HepG2 (cell line): ENCODE measurements around the gene AGRN. TPM values are rescaled to one million over a fixed set of nuclear protein-coding genes. Genes with fewer than 3 reads are reported as not detected.
A peak's percentile ranks its signal among the peaks of the same experiment; 100 is the strongest.

Source experiments
- ARNTL ChIP-seq: sonication (generic); formaldehyde crosslinking; IDR thresholded peaks from 2 replicates; pipeline ENCODE4 v1.4.0; 2020; ENCODE audit warnings: mild to moderate bottlenecking, missing genetic modification reagents
- CENPT ChIP-seq: sonication (generic); formaldehyde crosslinking; IDR thresholded peaks from 2 replicates; pipeline ENCODE4 v1.8.0; 2022; ENCODE audit warnings: low read depth, mild to moderate bottlenecking, moderate library complexity, missing genetic modification reagents
- FLYWCH1 ChIP-seq: sonication (generic); formaldehyde crosslinking; IDR thresholded peaks from 2 replicates; pipeline ENCODE4 v1.8.1; 2023; ENCODE audit warnings: mild to moderate bottlenecking, missing genetic modification reagents
- GABPB1 ChIP-seq: IDR thresholded peaks from 2 replicates; pipeline ENCODE4 v1.6.1; 2016; ENCODE audit warnings: mild to moderate bottlenecking, missing genetic modification reagents, moderate library complexity, missing compliant biosample characterization
- HNRNPL ChIP-seq: fragments of 200-400 bp; formaldehyde crosslinking; IDR thresholded peaks from 2 replicates; pipeline ENCODE4 v1.6.1; 2017; ENCODE audit warnings: mild to moderate bottlenecking, low read depth, low read length
- IRF2 ChIP-seq: IDR thresholded peaks from 2 replicates; pipeline ENCODE4 v1.6.1; 2018; ENCODE audit warnings: missing genetic modification reagents, missing compliant biosample characterization
- KLF15 ChIP-seq: sonication (generic); formaldehyde crosslinking; IDR thresholded peaks from 2 replicates; pipeline ENCODE4 v1.8.1; 2023; ENCODE audit warnings: borderline replicate concordance, mild to moderate bottlenecking, inconsistent platforms, missing genetic modification reagents, mixed read lengths
- MAX ChIP-seq: IDR thresholded peaks from 2 replicates; pipeline ENCODE4 v1.6.1; 2012; ENCODE audit warnings: inconsistent platforms
- POLR2AphosphoS2 ChIP-seq: IDR thresholded peaks from 2 replicates; pipeline ENCODE4 v1.6.1; 2011; ENCODE audit warnings: low read depth, low read length, improper control_type of control experiment
- PRPF4 ChIP-seq: fragments of 200-400 bp; formaldehyde crosslinking; IDR thresholded peaks from 2 replicates; pipeline ENCODE4 v1.6.1; 2016; ENCODE audit warnings: low read length, low read depth; ENCODE audit not compliant: poor library complexity, severe bottlenecking
- RBFOX2 ChIP-seq: fragments of 200-400 bp; formaldehyde crosslinking; IDR thresholded peaks from 2 replicates; pipeline ENCODE4 v1.6.1; 2017; ENCODE audit warnings: low read depth, mild to moderate bottlenecking, low read length
- THRA ChIP-seq: sonication (generic); formaldehyde crosslinking; IDR thresholded peaks from 2 replicates; pipeline ENCODE4 v1.4.0; 2020; ENCODE audit warnings: missing genetic modification reagents, borderline replicate concordance
- YEATS2 ChIP-seq: sonication (generic); formaldehyde crosslinking; IDR thresholded peaks from 2 replicates; pipeline ENCODE4 v1.4.0; 2020; ENCODE audit warnings: missing genetic modification reagents, borderline replicate concordance
- ZBTB4 ChIP-seq: sonication (generic); formaldehyde crosslinking; IDR thresholded peaks from 2 replicates; pipeline ENCODE4 v1.4.0; 2020; ENCODE audit warnings: missing genetic modification reagents, mild to moderate bottlenecking, borderline replicate concordance
- ZNF574 ChIP-seq: sonication (generic); formaldehyde crosslinking; IDR thresholded peaks from 2 replicates; pipeline ENCODE4 v1.4.0; 2020; ENCODE audit warnings: missing genetic modification reagents
- ZNF761 ChIP-seq: sonication (generic); formaldehyde crosslinking; conservative IDR thresholded peaks from 2 replicates; pipeline ENCODE4 v1.4.0; 2020; ENCODE audit warnings: mild to moderate bottlenecking, missing genetic modification reagents
- polyA plus RNA-seq, 8 experiments: library from polyadenylated mRNA; depleted of rRNA in 3 of 8; stranded (reverse) in 7 of 8; unstranded in 1 of 8; fragments of >200 nt; fragmentation: Illumina TruSeq in 4 of 8; extraction: Trizol in 4 of 8; gene quantifications; 2 replicates each; pipeline versions ENCODE4 v1.2.1 to v1.2.3, GENCODE V29; 2011 to 2016; ENCODE audit warnings: low read depth in 4 of 8, missing spikeins in 1 of 8, mixed read lengths in 1 of 8; ENCODE audit not compliant: insufficient read depth in 1 of 8
- total RNA-seq, 5 experiments: library from RNA; depleted of rRNA; stranded (reverse); fragments of >200 nt; fragmentation: Illumina TruSeq; extraction: Trizol; gene quantifications; 2 replicates each; pipeline ENCODE4 v1.2.3, GENCODE V29; 2016; ENCODE audit warnings: low read depth in 1 of 5

AGRN gene
- total and polyA plus RNA-seq, 2 of the 13 experiments (the other 11 are each of a cell fraction or from before 2014, with no cell fraction given): 29.8 to 65.2 TPM

DNA sequence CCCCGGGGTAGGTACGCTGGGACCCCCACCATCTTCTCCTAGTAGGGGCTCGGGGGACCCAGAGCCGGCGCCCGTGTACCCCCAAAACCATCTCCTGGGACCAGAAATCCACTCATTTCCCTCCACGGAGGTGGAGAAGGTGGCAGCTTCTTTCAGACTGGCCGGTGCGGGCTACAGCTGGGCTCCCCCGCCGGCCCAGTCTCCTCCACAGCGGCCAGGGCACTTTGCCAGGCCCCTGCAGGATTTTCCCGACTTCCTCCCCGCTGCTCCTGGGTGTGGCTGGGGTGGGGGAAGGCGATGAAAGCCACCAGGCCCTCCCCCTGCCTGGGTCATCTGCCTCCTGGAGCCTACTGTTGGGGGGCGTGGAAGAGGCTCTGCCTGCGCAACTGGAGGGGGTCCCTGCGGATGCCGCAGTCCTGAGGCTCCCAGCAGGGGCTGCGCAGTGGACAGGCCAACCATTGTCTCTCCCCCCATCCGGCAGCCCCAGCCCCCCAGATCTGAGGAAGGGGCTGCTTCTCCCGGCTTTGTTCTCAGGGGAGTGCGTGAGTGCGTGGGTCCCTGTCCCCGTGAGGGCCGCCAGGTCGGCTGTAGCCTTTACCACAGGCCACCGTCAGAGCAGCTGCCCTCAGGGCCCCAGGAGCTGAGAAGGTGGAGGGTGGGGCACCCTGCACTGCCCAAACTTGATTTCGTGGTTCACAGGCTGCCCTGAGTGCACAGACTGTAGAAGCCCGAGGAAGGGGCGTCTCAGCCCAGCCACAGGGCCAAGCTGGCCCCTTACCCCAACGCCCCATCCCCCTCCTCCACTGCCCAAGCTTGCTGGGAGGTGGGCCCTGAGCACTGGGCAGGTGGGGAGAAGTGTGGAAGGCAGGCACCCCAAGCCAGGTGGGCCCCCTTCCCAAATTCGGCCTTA, 1.3 kb downstream of the AGRN start (continued):
- no peak for TF ChIP-seq KLF15 (CRISPR knock-in tag)
- TF ChIP-seq POLR2AphosphoS2: no peak
- peak; percentile 60 for TF ChIP-seq RBFOX2
- TF ChIP-seq ZNF574 (CRISPR knock-in tag): 0 out of 2 replicates have a peak, but pooled peaks have one; percentile 3
- TF ChIP-seq FLYWCH1 (CRISPR knock-in tag): no peak
- TF ChIP-seq THRA (CRISPR knock-in tag): no peak
- TF ChIP-seq ZBTB4 (CRISPR knock-in tag): 0 out of 2 replicates have a peak, but pooled peaks have one; percentile 10
- TF ChIP-seq GABPB1 (CRISPR knock-in tag): peak; percentile 40; the same call in 1 of the 2 replicates
- TF ChIP-seq YEATS2: no peak
- no peak for TF ChIP-seq ARNTL (CRISPR knock-in tag)
- no peak for TF ChIP-seq CENPT (CRISPR knock-in tag)
- no peak for TF ChIP-seq ZNF761
- TF ChIP-seq IRF2 (CRISPR knock-in tag): no peak
- TF ChIP-seq PRPF4: no peak
- no peak for TF ChIP-seq MAX
- TF ChIP-seq HNRNPL: 0 out of 2 replicates have a peak, but pooled peaks have one; percentile 19
